Lower leg skin (tissue), 4 donors: ENCODE data around the gene CEP295NL. TPM values are rescaled to one million over a fixed set of nuclear protein-coding genes. Genes with fewer than 3 reads are reported as not detected.

Source experiments
- DNase-seq, 2 donors: peaks; one replicate each; pipeline ENCODE4 v3.0.0-alpha.2; 2019; ENCODE audit warnings: low spot score in 2 of 2
- H3K4me3 ChIP-seq: fragments of 200-600 bp; sonication (generic); 2 replicates; pipeline ENCODE4 v1.5.1; 2017; ENCODE audit warnings: mild to moderate bottlenecking, low read depth; ENCODE audit not compliant: poor library complexity, severe bottlenecking
- POLR2A ChIP-seq, 2 donors: fragments of 450-650 bp; IDR thresholded peaks; one replicate each; pipeline ENCODE4 v1.6.1; 2016 to 2017; ENCODE audit warnings: antibody characterized with exemption in 2 of 2, mild to moderate bottlenecking in 1 of 2, moderate library complexity in 1 of 2
- WGBS, 2 donors: methylation state at CpG; one replicate each; pipeline ENCODE4 v1.1.5; 2018; 5-methylcytosine and 5-hydroxymethylcytosine counted together
- intact Hi-C: fragments of 100-400 bp; cut with DNase I; formaldehyde crosslinking; loops from one replicate; pipeline ENCODE4 v1.15.0; 2023; ENCODE audit warnings: low total_unique reads
- total RNA-seq, 4 donors: library from RNA; depleted of rRNA; stranded (reverse); fragments of >200 nt; gene quantifications; one replicate each; pipeline ENCODE4 v1.1.0, GENCODE V29; 2016
- TF ChIP-seq, protein P1 (sequence below), 3 donors: fragments of 450-650 bp; IDR thresholded peaks; one replicate each; pipeline ENCODE4 v1.5.1; 2016; ENCODE audit warnings: antibody characterized with exemption in 3 of 3, mild to moderate bottlenecking in 3 of 3, moderate library complexity in 2 of 3

Gene CEP295NL
- total RNA-seq, 4 donors from 2014 or later: 2.0 to 2.9 (median 2.6) TPM

DNA sequence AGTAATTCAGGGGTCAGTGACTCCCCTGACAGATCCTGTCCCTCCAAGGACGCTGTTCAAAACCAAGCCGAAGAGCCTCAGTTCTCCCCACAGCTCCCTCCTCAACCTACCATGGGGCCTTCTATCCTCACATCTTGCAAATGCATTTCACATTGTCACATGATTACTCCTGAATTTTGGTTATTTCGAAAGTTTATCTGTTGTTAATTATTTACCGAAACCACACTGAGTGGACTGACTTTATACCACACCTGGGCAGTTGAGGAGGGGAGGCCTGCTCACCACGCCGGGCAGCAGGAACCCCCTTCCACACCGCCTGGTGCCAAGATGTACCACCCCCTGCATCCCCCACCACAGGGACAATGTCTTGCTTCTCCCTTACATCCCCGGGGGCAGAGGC is 17.5 kb upstream of the CEP295NL start:
- intact Hi-C loops: no loop called here
- TF ChIP-seq POLR2A (IDR thresholded peaks at IDR 0.05): no peak
- TF ChIP-seq, protein P1, sequence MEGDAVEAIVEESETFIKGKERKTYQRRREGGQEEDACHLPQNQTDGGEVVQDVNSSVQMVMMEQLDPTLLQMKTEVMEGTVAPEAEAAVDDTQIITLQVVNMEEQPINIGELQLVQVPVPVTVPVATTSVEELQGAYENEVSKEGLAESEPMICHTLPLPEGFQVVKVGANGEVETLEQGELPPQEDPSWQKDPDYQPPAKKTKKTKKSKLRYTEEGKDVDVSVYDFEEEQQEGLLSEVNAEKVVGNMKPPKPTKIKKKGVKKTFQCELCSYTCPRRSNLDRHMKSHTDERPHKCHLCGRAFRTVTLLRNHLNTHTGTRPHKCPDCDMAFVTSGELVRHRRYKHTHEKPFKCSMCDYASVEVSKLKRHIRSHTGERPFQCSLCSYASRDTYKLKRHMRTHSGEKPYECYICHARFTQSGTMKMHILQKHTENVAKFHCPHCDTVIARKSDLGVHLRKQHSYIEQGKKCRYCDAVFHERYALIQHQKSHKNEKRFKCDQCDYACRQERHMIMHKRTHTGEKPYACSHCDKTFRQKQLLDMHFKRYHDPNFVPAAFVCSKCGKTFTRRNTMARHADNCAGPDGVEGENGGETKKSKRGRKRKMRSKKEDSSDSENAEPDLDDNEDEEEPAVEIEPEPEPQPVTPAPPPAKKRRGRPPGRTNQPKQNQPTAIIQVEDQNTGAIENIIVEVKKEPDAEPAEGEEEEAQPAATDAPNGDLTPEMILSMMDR (IDR thresholded peaks at IDR 0.05): no peak
- WGBS, 2 donors: 72 to 79% methylated on average over 8 of the region's 8 CpGs
- DNase-seq: no peak
- no peak overlapping the region for H3K4me3 ChIP-seq

DNA sequence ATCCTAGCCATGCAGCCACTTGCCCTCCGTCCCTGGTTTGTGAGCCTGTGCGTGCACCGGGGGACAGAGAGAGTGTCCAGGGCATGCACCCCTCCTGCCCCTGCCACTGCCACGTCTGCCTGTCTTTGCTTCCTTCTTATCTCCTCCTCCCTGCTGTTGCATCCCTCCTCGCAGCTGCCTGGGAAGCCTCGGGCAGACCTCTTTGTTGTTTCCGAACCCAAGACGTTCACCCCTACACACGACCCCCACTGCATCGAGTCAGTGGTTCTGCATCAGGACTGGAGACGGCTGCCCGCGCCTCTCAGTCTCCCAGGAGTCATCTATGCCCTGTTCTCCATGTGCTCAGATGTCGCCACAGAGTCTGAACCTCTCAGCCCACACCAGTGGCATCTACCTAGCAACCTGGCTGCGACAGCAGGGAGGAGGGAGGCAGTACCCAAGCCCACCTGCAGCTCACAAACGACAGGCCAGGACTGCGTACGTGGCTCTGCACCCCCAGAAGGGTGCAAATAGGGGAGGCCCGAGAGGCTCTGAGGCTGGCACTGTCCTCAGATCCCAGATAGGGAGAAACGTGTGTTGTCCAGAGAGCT is 17.0 kb upstream of the CEP295NL start:
- DNase-seq: no peak
- intact Hi-C loops: no loop called here
- TF ChIP-seq, protein P1 (IDR thresholded peaks at IDR 0.05): no peak
- no peak for TF ChIP-seq POLR2A (IDR thresholded peaks at IDR 0.05)
- no peak overlapping the region for H3K4me3 ChIP-seq
- 79 to 83% methylated on average over 20 of the region's 20 CpGs for WGBS, 2 donors

DNA sequence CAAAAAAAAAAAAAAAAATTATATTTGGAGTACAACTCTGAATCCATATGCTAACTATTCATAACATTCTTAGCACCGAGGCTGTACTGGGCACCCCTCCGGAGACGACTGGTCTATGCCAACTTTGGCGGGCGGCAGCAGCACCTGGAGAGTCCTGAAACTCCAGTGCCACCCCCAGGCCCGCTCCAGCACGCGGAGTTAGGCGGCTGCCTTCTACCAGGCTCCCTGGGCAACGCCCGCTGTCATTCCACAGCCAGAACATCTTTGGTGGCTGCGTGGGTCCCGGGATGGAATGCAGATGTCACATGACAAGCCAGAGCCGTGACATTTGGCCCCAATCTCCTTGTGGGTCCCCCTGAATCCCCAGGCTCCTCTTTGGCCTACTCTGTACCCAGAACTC is 16.0 kb upstream of the CEP295NL start:
- intact Hi-C loops: no loop called here
- no peak overlapping the region for H3K4me3 ChIP-seq
- DNase-seq: no peak
- TF ChIP-seq, protein P1 (IDR thresholded peaks at IDR 0.05): no peak
- TF ChIP-seq POLR2A (IDR thresholded peaks at IDR 0.05): no peak
- 36 to 58% methylated on average over 14 of the region's 14 CpGs for WGBS, 2 donors

GRCh38 chr17:78917451-78918275 is 14.7 kb upstream of the CEP295NL start:
- H3K4me3 ChIP-seq: no peak overlapping the region
- TF ChIP-seq, protein P1 (IDR thresholded peaks at IDR 0.05): no peak
- TF ChIP-seq POLR2A (IDR thresholded peaks at IDR 0.05): no peak
- intact Hi-C loops: no loop called here
- no peak for DNase-seq
- 76% methylated on average over 21 of the region's 21 CpGs for WGBS, 2 donors

DNA sequence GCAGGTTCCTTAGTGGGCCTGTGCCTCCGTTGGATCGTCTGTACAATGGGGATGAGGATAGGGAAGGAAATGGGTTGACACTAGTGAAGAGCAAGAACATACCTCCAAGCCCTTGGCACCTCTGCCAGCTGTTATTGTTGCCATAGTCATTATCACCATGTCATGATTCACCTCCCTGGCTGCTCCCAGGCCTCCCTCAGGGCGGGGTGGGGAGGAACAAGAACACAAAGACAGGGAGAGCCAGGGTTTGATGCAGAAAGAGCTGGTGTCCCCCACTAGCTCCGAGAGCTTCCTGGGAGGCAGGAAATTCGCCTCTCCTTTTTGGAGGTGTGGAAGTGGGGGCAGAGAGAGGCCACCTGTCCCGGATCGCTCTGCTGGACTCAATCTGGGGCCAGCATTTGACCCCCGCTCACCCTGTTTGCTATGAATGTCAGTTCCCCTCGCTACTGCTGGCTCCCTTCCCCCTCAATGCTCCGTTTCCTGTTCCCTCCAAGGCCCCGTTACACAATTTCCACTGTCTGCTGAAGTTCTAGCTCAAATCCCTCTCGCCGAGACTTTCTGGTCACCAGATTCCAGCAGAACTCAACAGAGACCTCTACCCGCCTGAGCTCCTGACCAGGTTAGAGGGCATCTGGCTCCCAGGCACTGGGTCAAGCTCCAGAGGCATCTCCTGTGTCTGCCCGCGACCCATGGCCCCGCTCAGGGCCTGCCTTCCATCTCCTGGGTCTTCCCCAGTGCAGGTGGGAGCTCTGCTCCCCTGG is 13.1 kb upstream of the CEP295NL start:
- intact Hi-C loops: no loop called here
- TF ChIP-seq, protein P1 (IDR thresholded peaks at IDR 0.05): no peak
- TF ChIP-seq POLR2A (IDR thresholded peaks at IDR 0.05): no peak
- DNase-seq: peak in 1 of 2 donors; percentile 90
- no peak overlapping the region for H3K4me3 ChIP-seq
- 44 to 53% methylated on average over 17 of the region's 17 CpGs for WGBS, 2 donors
